IPS DF 4.7 (cell line): ENCODE measurements around the gene DENR.
"Not testable (repeated sequence)": the region's sequence is repeated elsewhere in the genome, so short reads cannot be mapped to it uniquely, and the experiment has no call there.

Experiments
- DNase-seq: peaks from one replicate; pipeline ENCODE4 v3.0.0-alpha.2; 2013; ENCODE audit warnings: low spot score; ENCODE audit errors: extremely low read depth

The DENR gene

DNA sequence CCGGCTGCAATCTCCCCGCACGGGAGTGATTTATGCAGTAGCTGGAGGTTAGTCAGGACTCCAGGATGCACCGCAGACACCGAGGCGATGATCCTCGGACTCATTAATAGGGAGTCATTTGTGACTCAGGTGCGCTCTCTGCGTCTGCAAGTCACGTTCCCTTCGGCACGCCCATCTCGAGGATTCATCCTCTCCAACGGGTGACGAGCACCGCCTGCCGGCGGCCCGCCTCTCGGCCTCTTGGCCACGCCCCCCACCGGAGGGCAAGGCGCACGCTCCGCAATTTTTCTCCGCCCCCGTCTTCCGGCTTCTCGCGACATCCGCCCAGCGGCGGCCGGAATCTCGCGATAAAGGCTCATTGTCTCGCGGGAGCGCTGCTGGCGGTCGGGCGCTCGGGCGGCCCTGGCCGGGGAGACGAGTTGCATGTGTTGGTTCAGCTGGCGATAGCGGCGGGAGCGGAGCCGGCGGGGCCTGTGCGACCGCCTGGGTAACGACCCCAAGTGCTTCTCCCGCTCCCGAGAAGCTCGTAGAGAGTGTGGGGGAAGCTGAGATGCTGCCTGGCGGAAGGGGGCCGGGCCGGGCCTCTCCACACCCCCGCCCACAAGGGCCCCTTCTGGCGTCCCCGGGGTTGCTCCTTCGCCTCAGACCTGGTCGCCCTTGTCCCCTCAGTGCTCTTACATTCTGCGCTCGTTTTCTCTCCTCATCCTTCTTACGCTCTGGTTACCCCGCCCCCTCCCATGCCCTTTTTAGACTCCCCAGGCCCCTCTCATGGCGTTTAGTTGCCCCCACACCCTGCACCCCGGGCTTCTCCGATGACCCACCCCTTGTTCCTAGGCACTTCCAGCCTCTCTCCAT lies at the start of gene DENR:
Gene DENR, plus strand, starts transcription at position 361 of the 855 bp plus-strand sequence. CDS start 878 bp downstream, outside the sequence.
- peak; percentile 98 for DNase-seq

GRCh38 chr12:122702890-122703611 lies 49.6 kb upstream of the DENR start, which contains the start of gene HCAR2:
Gene HCAR2 (minus strand): TSS chr12:122703357. CDS start chr12:122703283, 74 bp downstream.
- not testable (repeated sequence) for DNase-seq

- not testable (repeated sequence) for DNase-seq
Observed at GRCh38 chr12:122703841-122704240, 48.8 kb upstream of the DENR start.

DNA sequence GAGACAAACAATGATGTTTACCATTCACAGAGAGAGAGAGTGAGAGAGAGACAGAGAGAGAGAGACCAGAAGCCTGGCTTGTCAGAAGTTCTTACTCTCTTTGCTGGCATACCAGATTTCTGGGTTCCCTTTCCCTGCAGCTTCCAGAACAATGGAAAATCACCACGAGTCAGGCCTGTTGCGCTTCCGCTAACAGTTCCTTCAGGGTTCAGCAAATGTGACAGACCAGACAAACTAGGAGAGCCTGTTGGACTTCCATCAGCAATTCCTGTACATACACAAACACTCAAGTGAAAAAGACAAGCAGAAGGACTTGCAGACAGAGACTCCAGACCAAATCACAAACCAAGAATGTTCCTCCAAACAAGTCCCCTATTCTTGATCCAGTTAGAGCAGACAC lies 43.3 kb upstream of the DENR start:
- DNase-seq, result not testable (repeated sequence)

DNA sequence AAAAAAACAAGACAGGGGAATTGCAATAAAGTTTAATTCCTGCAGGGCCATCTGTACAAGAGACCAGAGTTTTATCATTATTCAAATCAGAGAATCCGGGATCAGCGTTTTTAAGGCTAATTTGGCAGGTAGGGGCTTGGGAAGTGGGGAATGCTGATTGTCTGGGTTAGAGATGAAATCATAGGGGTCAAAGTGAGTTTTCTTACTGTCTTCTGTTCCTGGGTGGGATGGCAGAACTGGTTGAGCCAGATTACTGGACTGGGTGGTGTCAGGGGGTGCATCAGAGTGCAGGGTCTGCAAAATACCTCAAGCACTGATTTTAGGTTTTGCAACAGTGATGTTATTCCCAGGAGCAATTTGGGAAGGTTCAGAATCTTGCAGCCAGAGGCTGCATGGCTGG lies 42.3 kb upstream of the DENR start:
- DNase-seq, result not testable (repeated sequence)

DNA sequence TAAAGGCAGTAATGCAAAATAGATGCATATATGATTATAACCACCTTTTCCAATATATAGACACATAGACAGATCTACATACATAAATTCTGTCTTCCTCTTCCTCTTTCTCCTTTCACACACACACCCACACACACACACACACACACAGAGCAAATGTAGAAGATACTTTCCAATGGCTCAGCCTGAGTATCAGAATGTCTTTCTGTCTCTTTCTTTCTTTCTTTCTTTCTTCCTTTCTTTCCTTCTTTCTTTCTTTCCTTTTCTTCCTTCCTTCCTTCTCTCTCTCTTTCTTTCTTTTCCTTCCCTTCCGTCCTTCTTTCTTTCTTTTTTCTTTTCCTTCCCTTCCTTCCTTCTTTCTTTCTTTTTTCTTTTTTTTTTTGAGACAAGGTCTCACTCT lies 41.4 kb upstream of the DENR start:
- not testable (repeated sequence) for DNase-seq

GRCh38 chr12:122713491-122714188 lies 39.0 kb upstream of the DENR start:
- DNase-seq, result not testable (repeated sequence)

DNA sequence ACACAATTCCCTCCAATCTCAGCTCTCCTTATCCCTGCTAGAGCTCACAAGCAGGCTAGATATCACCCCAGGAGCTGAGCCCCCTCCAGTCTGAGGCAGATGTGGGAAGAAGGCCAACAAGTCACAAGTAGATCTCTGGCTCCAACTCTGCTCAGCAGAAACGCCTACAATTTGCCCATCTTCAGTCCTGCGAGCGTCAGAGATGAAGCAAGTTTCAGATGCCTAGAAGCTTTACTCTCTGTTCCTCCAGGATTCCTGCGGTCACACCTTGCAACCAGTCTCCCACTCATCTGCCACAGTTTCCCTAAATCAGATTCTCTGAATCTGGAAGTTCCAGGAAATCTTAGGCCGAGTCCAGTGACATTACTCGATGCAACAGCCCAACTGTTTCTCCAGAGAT lies 37.4 kb upstream of the DENR start:
- not testable (repeated sequence) for DNase-seq

DNA sequence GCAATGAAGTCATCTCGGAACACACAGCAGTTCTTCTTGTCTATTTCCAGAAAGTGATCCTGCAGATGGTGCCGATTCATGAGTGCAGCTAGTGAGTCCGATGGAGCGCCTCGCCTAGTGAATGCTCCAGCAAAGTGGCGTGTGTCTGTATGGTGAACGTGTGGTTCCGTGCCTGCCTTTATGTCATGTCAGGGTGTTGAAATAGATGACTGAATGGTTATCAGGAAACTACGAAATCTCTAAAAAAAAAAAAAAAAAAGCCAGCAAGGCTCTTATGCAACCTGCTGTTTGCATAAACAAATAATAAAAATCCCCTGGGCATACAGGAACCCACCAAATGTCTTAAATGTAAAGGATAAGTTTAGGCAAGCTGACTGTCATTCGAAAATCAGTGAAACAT lies 36.0 kb upstream of the DENR start, which contains the start of gene HCAR3:
Gene HCAR3, minus strand, starts transcription at position 154 of the 400 bp plus-strand sequence. Its CDS starts 74 bp downstream, at position 80.
- not testable (repeated sequence) for DNase-seq

GRCh38 chr12:122721057-122721545 lies 31.5 kb upstream of the DENR start:
- no peak for DNase-seq

GRCh38 chr12:122722387-122722786 lies 30.2 kb upstream of the DENR start:
- DNase-seq, result no peak

- DNase-seq, result no peak
Observed at GRCh38 chr12:122724641-122725243, 27.9 kb upstream of the DENR start.

DNA sequence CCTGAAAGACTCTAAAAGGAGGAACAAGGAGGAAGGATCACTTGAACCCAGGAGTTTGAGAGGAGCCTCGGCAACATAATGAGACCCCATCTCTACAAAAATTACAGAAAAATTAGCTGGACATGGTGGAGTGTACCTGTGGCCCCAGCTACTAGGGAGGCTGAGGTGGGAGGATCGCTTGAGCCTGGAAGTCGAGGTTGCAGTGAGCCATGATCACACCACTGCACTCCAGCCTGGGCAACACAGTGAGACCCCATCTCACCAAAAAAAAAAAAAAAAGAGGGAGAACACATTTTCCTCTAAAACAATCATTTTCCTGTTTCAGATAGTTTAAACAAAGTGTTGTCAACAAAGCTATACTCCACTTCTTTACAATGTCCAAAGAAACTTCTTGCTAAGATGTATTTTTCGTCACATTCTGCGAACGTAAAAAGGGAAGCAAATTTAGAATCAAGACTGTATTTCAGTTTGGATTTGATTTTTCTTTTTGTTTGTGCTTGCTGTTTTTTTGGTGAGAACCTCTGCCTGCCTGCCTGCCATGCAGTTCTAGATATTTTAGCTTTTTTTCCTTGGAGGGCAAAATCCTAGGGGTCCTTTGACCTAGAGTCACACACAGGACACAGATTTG lies 27.1 kb upstream of the DENR start:
- DNase-seq, result no peak

GRCh38 chr12:122726080-122726558 lies 26.5 kb upstream of the DENR start:
- DNase-seq, result peak; percentile 30

GRCh38 chr12:122729583-122730214 lies 22.9 kb upstream of the DENR start:
- DNase-seq, result no peak

- no peak for DNase-seq
Observed at GRCh38 chr12:122730215-122731014, 22.2 kb upstream of the DENR start, which contains the start of gene HCAR1. Gene HCAR1 (minus strand): TSS chr12:122730844. CDS start chr12:122730339, 505 bp downstream.

DNA sequence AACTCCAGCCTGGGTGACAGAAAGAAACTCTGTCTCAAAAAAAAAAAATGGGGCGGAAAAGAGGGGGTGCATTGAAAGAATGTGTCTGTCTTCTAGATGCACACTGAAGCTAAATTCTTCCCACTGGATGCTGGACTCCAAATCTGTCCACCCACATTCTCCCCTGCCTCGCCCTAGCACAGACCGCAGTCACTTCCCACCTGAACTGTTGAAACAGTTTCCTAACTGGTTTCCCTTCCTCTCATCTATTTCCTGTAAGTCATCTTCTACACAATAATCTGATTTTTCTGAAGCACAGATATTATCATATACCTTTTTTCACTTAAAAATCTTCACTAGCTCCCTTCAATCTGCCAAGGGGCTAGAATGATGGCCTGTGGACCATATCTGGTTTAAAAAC lies 20.5 kb upstream of the DENR start:
- no peak for DNase-seq

DNA sequence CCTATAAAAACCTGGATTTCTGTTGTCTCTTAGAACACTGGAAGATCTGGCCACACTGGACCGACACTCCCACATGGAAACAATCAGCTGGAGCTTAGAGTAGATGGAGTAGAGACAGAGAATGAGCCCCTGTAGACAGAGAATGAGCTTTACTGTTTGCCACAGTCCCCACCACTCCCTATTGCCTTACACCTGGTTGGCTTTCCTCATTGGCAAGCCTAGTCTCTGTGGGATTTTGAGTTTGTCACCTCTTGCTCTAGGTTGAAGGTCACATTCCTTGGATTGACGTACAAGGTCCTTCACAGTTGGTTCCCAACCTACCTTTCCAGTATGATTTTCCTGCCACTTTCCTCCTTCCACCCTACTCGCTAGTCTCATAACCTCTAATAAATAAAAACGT lies 20.0 kb upstream of the DENR start:
- no peak for DNase-seq

DNA sequence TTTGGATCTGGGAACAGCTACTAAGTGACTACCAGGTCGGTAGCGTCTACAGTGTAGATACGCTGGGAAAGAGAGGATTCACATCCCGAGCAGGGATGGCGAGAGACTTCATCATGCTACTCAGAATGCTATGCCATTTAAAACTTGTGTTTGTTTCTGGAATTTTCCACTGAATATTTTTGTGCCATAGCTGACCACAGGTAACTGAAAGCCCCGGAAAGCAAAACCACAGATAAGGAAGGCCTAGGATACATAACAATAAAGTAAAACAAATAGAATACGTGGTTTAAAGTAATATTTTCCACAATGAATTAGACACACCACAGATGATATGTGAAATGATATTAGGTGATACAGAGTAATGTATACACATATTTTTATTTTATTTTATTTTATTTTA lies 14.1 kb upstream of the DENR start:
- no peak for DNase-seq
